ENCODE data around the gene ELK3.

ELK3 gene

GRCh38 chr12:96256672-96257361 is 62.6 kb downstream of the ELK3 start:
- no peak overlapping the region for H2AFZ ChIP-seq (ENCODE audit: low read depth, low read length)
- H3K4me3 ChIP-seq (ENCODE audit: low read depth in 1 of 2, low read length in 2 of 2) = no peak overlapping the region
- ATAC-seq (ENCODE audit: insufficient read depth, low read depth) (no peak), DNase-seq (no peak)
- H3K27ac ChIP-seq (ENCODE audit: low read length) = no peak overlapping the region
- no peak overlapping the region for H3K4me2 ChIP-seq (ENCODE audit: insufficient read depth, low read length)
- H3K79me2 ChIP-seq (ENCODE audit: insufficient read depth, low read length) = no peaks in the 10 kb centered on the region
- H3K36me3 ChIP-seq (ENCODE audit: insufficient read depth, low read length) = peaks cover 33% of the 10 kb centered on the region
- H3K9me3 ChIP-seq (ENCODE audit: insufficient read depth, low read length, severe bottlenecking) = no peaks in the 10 kb centered on the region
- no peaks in the 10 kb centered on the region for H3K4me1 ChIP-seq (ENCODE audit: insufficient read depth, low read length)
- no peaks in the 10 kb centered on the region for H3K27me3 ChIP-seq (ENCODE audit: insufficient read depth, low read length, poor library complexity)
- no peaks in the 10 kb centered on the region for H4K20me1 ChIP-seq (ENCODE audit: insufficient read depth, low read length)
- TF ChIP-seq EZH2 (IDR thresholded peaks at IDR 0.05; ENCODE audit: borderline replicate concordance, low read depth, low read length, severe bottlenecking) (no peak), CTCF (IDR thresholded peaks at IDR 0.05; ENCODE audit: borderline replicate concordance, extremely low read depth, low read length, poor library complexity, severe bottlenecking) (no peak)
- no peak overlapping the region for H3K9ac ChIP-seq (ENCODE audit: low read depth, low read length)

GRCh38 chr12:96257550-96258103 is 63.5 kb downstream of the ELK3 start:
- no peak overlapping the region for H3K27ac ChIP-seq (ENCODE audit: low read length)

GRCh38 chr12:96258104-96258961 is 64.2 kb downstream of the ELK3 start:
- Histone ChIP-seq H3K4me1 (ENCODE audit: insufficient read depth, low read length) (no peaks in the 10 kb centered on the region), H3K27me3 (ENCODE audit: insufficient read depth, low read length, poor library complexity) (no peaks in the 10 kb centered on the region), H3K36me3 (ENCODE audit: insufficient read depth, low read length) (peaks cover 39% of the 10 kb centered on the region), H3K79me2 (ENCODE audit: insufficient read depth, low read length) (no peaks in the 10 kb centered on the region), H3K9me3 (ENCODE audit: insufficient read depth, low read length, severe bottlenecking) (no peaks in the 10 kb centered on the region), H3K4me2 (ENCODE audit: insufficient read depth, low read length) (no peak overlapping the region), H4K20me1 (ENCODE audit: insufficient read depth, low read length) (no peaks in the 10 kb centered on the region), H3K4me3 (ENCODE audit: low read depth in 1 of 2, low read length in 2 of 2) (no peak overlapping the region), H3K27ac (ENCODE audit: low read length) (no peak overlapping the region), H3K9ac (ENCODE audit: low read depth, low read length) (no peak overlapping the region), H2AFZ (ENCODE audit: low read depth, low read length) (no peak overlapping the region)
- ATAC-seq (ENCODE audit: insufficient read depth, low read depth) (peak; percentile 56), DNase-seq (peak; percentile 26)
- TF ChIP-seq CTCF (IDR thresholded peaks at IDR 0.05; ENCODE audit: borderline replicate concordance, extremely low read depth, low read length, poor library complexity, severe bottlenecking) (no peak), EZH2 (IDR thresholded peaks at IDR 0.05; ENCODE audit: borderline replicate concordance, low read depth, low read length, severe bottlenecking) (no peak)

More at GRCh38 chr12:96257550-96258103, 63.5 kb downstream of the ELK3 start:
- no peak overlapping the region for H3K4me3 ChIP-seq (ENCODE audit: low read depth in 1 of 2, low read length in 2 of 2)
- peaks cover 38% of the 10 kb centered on the region for H3K36me3 ChIP-seq (ENCODE audit: insufficient read depth, low read length)
- H3K79me2 ChIP-seq (ENCODE audit: insufficient read depth, low read length) = no peaks in the 10 kb centered on the region
- H3K4me2 ChIP-seq (ENCODE audit: insufficient read depth, low read length) = no peak overlapping the region
- DNase-seq (no peak), ATAC-seq (ENCODE audit: insufficient read depth, low read depth) (no peak)
- no peak overlapping the region for H3K9ac ChIP-seq (ENCODE audit: low read depth, low read length)
- no peaks in the 10 kb centered on the region for H3K4me1 ChIP-seq (ENCODE audit: insufficient read depth, low read length)
- no peaks in the 10 kb centered on the region for H3K27me3 ChIP-seq (ENCODE audit: insufficient read depth, low read length, poor library complexity)
- H4K20me1 ChIP-seq (ENCODE audit: insufficient read depth, low read length) = no peaks in the 10 kb centered on the region
- TF ChIP-seq CTCF (IDR thresholded peaks at IDR 0.05; ENCODE audit: borderline replicate concordance, extremely low read depth, low read length, poor library complexity, severe bottlenecking) (no peak), EZH2 (IDR thresholded peaks at IDR 0.05; ENCODE audit: borderline replicate concordance, low read depth, low read length, severe bottlenecking) (no peak)
- H3K9me3 ChIP-seq (ENCODE audit: insufficient read depth, low read length, severe bottlenecking) = no peaks in the 10 kb centered on the region
- no peak overlapping the region for H2AFZ ChIP-seq (ENCODE audit: low read depth, low read length)
